ENCODE results near the gene IPP.
"Not testable (repeated sequence)": the region's sequence is repeated elsewhere in the genome, so short reads cannot be mapped to it uniquely, and the experiment has no call there.

Gene IPP
- total RNA-seq, result 1.8 to 12.9 (median 6.8) reads per million in 18 experiments

GRCh38 chr1:45750298-45751038 lies at the start of gene IPP:
Gene IPP, minus strand, starts transcription at chr1:45750653. Its CDS starts 4,242 bp downstream, at chr1:45746411.
- DNase-seq, result peak; percentile 99 to 100

- no peak for DNase-seq
These were observed 46.5 kb upstream of the IPP start for GRCh38 chr1:45796946-45797345.

GRCh38 chr1:45796381-45796780 lies 45.9 kb upstream of the IPP start:
- no peak for DNase-seq

GRCh38 chr1:45793942-45794604 lies 43.6 kb upstream of the IPP start:
- DNase-seq, result no peak

- DNase-seq, result peak in 1 of 2 donors; percentile 19
These were observed 42.3 kb upstream of the IPP start for GRCh38 chr1:45792744-45793143.

- no peak for DNase-seq
These were observed 39.1 kb upstream of the IPP start for GRCh38 chr1:45789601-45790000.

- peak; percentile 88 to 93 for DNase-seq
These were observed 37.5 kb upstream of the IPP start for GRCh38 chr1:45787905-45788304.

- peak in 1 of 2 donors; percentile 16 for DNase-seq
These were observed 35.1 kb upstream of the IPP start for GRCh38 chr1:45785583-45785982.

GRCh38 chr1:45775794-45776193 lies 25.3 kb upstream of the IPP start:
- no peak for DNase-seq

- no peak for DNase-seq
These were observed 22.5 kb upstream of the IPP start for GRCh38 chr1:45772971-45773370.

- no peak for DNase-seq
These were observed 18.9 kb upstream of the IPP start for GRCh38 chr1:45769261-45769932.

- DNase-seq, result no peak
These were observed 16.6 kb upstream of the IPP start for GRCh38 chr1:45767035-45767434.

- DNase-seq, result no peak
These were observed 15.7 kb upstream of the IPP start for GRCh38 chr1:45765999-45766792.

GRCh38 chr1:45762291-45762690 lies 11.8 kb upstream of the IPP start:
- DNase-seq, result peak; percentile 39 to 68

- no peak for DNase-seq
These were observed 5.2 kb upstream of the IPP start for GRCh38 chr1:45755697-45756096.

GRCh38 chr1:45753248-45754037 lies 3.0 kb upstream of the IPP start:
- DNase-seq, result peak; percentile 14 to 42

- peak; percentile 65 to 70 for DNase-seq
These were observed 2.1 kb upstream of the IPP start for GRCh38 chr1:45752441-45753052.

- DNase-seq, result no peak
These were observed 1.6 kb upstream of the IPP start for GRCh38 chr1:45752014-45752413.

GRCh38 chr1:45751039-45751838 lies 786 bp upstream of the IPP start:
- not testable (repeated sequence) for DNase-seq

GRCh38 chr1:45746922-45747321 lies 3.5 kb downstream of the IPP start:
- no peak for DNase-seq

Data from inflammatory macrophage (primary cell).